ENCODE data around the gene ATP6V0A4.

ATP6V0A4 gene

DNA sequence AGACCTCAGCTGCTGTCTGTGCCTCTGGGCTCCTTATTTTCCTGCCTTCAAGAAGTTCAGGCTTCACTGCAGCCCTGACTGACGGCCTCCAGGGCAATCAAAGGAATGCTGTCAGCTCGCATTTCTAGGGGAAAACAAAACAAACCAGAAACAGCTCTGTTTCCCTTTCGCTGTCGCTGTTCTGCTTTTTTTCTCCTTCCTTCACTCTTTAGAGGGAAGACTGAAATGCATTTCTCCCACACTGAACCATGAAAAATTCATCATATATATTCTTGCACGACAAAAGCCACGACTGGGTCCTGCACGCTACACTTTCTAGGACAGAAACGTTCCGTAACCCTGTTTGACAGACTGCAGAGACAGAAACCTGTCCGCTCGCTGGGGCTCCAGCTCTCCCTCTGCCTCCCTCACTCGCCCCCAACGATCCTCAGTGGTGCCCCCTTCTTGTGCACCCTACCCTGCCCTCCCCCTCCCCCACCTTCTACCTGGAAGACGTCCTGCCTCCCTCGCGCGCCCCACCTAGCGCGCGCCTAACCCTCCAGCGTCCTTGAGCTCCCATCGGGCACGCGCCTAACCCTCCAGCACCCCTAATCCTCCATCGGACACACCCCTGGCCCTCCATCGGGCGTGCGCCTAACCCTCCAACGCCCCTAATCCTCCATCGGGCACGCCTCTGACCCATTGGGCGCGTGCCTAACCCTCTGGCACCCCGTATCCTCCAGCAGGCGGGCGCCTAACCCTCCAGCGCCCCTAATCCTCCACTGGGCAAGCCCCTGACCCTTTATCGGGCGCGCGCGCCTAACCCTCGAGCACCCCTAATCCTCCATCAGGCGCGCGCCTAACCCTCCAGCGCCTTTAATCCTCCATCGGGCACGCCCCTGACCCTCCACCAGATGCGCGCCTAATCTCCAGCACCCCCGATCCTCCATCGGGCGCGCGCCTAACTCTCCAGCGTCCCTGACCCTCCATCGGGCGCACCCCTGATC lies 134.0 kb downstream of the ATP6V0A4 start:
- TF ChIP-seq REST (IDR thresholded peaks at IDR 0.05; ENCODE audit: low read depth) (no peak), NFIC (IDR thresholded peaks at IDR 0.05) (no peak), YY1 (IDR thresholded peaks at IDR 0.05; ENCODE audit: low read depth) (no peak), TCF12 (IDR thresholded peaks at IDR 0.05; ENCODE audit: low read depth) (peak; percentile 30; the same call in 1 of the 2 replicates), ZBTB7A (IDR thresholded peaks at IDR 0.05; ENCODE audit: low read depth) (no peak), EP300 (IDR thresholded peaks at IDR 0.05; ENCODE audit: borderline replicate concordance) (no peak), MAX (IDR thresholded peaks at IDR 0.05) (no peak), RAD21 (IDR thresholded peaks at IDR 0.05; ENCODE audit: low read depth) (peak; percentile 18; the same call in 1 of the 2 replicates), TAF1 (IDR thresholded peaks at IDR 0.05; ENCODE audit: low read depth) (no peak), FOXM1 (IDR thresholded peaks at IDR 0.05; ENCODE audit: borderline replicate concordance, low read depth) (no peak), CEBPB (IDR thresholded peaks at IDR 0.05) (no peak), TEAD4 (IDR thresholded peaks at IDR 0.05) (peak; percentile 78)

DNA sequence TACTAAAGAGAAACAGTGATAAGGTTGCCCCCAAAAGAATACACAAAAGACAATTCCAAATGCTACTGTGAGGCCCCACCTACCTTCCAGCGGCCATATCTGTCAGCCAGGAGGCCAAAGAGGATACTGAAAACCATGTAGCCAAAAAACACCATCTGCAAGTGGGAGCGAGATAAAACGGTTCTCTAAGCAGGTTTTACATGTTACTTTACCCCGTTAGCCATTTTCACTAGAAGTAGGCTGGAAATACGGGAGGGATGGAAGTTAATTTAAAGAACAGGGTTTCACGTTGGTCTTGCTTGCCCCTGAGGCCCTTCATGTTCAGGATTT lies 135.0 kb downstream of the ATP6V0A4 start:
- no peak for TF ChIP-seq FOXM1 (IDR thresholded peaks at IDR 0.05; ENCODE audit: borderline replicate concordance, low read depth)

GRCh38 chr7:138662076-138662990 lies 135.7 kb downstream of the ATP6V0A4 start:
- TF ChIP-seq NFIC (IDR thresholded peaks at IDR 0.05) (no peak), EGR1 (IDR thresholded peaks at IDR 0.05) (no peak), YY1 (IDR thresholded peaks at IDR 0.05; ENCODE audit: low read depth) (no peak), ZBTB7A (IDR thresholded peaks at IDR 0.05; ENCODE audit: low read depth) (no peak), MAX (IDR thresholded peaks at IDR 0.05) (no peak), TCF12 (IDR thresholded peaks at IDR 0.05; ENCODE audit: low read depth) (no peak)

- TF ChIP-seq NFIC (IDR thresholded peaks at IDR 0.05) = no peak
- TF ChIP-seq USF1 (IDR thresholded peaks at IDR 0.05) = no peak
- no peak for TF ChIP-seq CEBPB (IDR thresholded peaks at IDR 0.05)
- TF ChIP-seq TCF12 (IDR thresholded peaks at IDR 0.05; ENCODE audit: low read depth) = no peak
- TF ChIP-seq CREB1 (IDR thresholded peaks at IDR 0.05; ENCODE audit: low read depth) = no peak
- TF ChIP-seq EP300 (IDR thresholded peaks at IDR 0.05; ENCODE audit: borderline replicate concordance) = no peak
- TF ChIP-seq TAF1 (IDR thresholded peaks at IDR 0.05; ENCODE audit: low read depth) = no peak
- no peak for TF ChIP-seq TEAD4 (IDR thresholded peaks at IDR 0.05)
Observed at GRCh38 chr7:138661069-138661635, 136.8 kb downstream of the ATP6V0A4 start.

- TF ChIP-seq NFIC (IDR thresholded peaks at IDR 0.05) (no peak), CEBPB (IDR thresholded peaks at IDR 0.05) (no peak), FOXM1 (IDR thresholded peaks at IDR 0.05; ENCODE audit: borderline replicate concordance, low read depth) (no peak), USF1 (IDR thresholded peaks at IDR 0.05) (no peak), EP300 (IDR thresholded peaks at IDR 0.05; ENCODE audit: borderline replicate concordance) (no peak), CREB1 (IDR thresholded peaks at IDR 0.05; ENCODE audit: low read depth) (no peak), TEAD4 (IDR thresholded peaks at IDR 0.05) (no peak), TCF12 (IDR thresholded peaks at IDR 0.05; ENCODE audit: low read depth) (no peak), MAX (IDR thresholded peaks at IDR 0.05) (no peak)
Observed at GRCh38 chr7:138658889-138659288, 139.1 kb downstream of the ATP6V0A4 start.

DNA sequence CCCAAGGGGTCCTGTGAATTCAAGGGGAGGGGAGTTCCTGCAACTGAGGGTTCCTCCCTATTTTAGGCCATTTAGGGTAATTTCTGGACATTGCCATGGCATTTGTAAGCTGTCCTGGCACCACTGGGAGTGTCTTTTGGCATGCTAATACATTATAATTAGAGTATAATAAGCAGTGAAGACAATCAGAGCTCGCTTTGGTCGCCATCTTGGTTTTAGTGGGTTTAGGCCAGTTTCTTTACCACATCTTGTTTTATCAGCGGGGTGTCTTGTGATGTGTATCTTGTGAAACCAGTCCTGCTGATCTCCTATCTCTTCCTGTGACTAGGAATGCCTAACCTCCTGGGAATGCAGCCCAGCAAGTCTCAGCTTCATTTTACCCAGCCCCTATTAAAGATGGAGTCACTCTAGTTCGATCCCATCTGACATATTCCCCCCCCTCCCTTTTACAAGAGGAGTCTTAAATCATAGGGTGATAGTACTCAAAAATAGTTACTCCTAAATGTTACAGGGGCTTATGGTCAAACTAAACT lies 140.1 kb downstream of the ATP6V0A4 start:
- TF ChIP-seq EGR1 (IDR thresholded peaks at IDR 0.05) = no peak
- no peak for TF ChIP-seq NFIC (IDR thresholded peaks at IDR 0.05)
- no peak for TF ChIP-seq EP300 (IDR thresholded peaks at IDR 0.05; ENCODE audit: borderline replicate concordance)
- no peak for TF ChIP-seq MAX (IDR thresholded peaks at IDR 0.05)
- TF ChIP-seq USF1 (IDR thresholded peaks at IDR 0.05) = no peak
- TF ChIP-seq TCF12 (IDR thresholded peaks at IDR 0.05; ENCODE audit: low read depth) = no peak
- TF ChIP-seq TAF1 (IDR thresholded peaks at IDR 0.05; ENCODE audit: low read depth) = no peak
- TF ChIP-seq RAD21 (IDR thresholded peaks at IDR 0.05; ENCODE audit: low read depth) = no peak
- TF ChIP-seq CEBPB (IDR thresholded peaks at IDR 0.05) = no peak
- TF ChIP-seq YY1 (IDR thresholded peaks at IDR 0.05; ENCODE audit: low read depth) = no peak
- no peak for TF ChIP-seq CREB1 (IDR thresholded peaks at IDR 0.05; ENCODE audit: low read depth)
- TF ChIP-seq TEAD4 (IDR thresholded peaks at IDR 0.05) = no peak
- no peak for TF ChIP-seq ZBTB7A (IDR thresholded peaks at IDR 0.05; ENCODE audit: low read depth)
- TF ChIP-seq FOXM1 (IDR thresholded peaks at IDR 0.05; ENCODE audit: borderline replicate concordance, low read depth) = no peak
- no peak for TF ChIP-seq REST (IDR thresholded peaks at IDR 0.05; ENCODE audit: low read depth)
